GM23338 (cell line): ENCODE results near the gene GUCY1A1. TPM values are rescaled to one million over a fixed set of nuclear protein-coding genes. Genes with fewer than 3 reads are reported as not detected.
A peak's percentile ranks its signal among the peaks of the same experiment; 100 is the strongest.

Experiments
- ATAC-seq: fragments of 200-7000 bp; cut with Tn5 transposase; 3 replicates; pipeline ENCODE4 v1.9.1; 2020
- DNase-seq: peaks from one replicate; pipeline ENCODE4 v3.0.0-alpha.2; 2015; ENCODE audit warnings: low spot score
- H2AFZ ChIP-seq: fragments of 200-600 bp; sonication (generic); 2 replicates; pipeline ENCODE4 v1.8.0; 2016; ENCODE audit warnings: antibody characterized with exemption, mild to moderate bottlenecking, moderate library complexity
- H3F3A ChIP-seq: fragments of 200-600 bp; sonication (generic); replicated peaks from 2 replicates; pipeline ENCODE4 v1.8.0; 2017; ENCODE audit warnings: antibody characterized with exemption, mixed run types, low read depth
- H3K27ac ChIP-seq: fragments of 200-600 bp; sonication (generic); 2 replicates; pipeline ENCODE4 v1.6.1; 2016; ENCODE audit warnings: low read depth
- H3K27me3 ChIP-seq: fragments of 200-600 bp; sonication (generic); 2 replicates; pipeline ENCODE4 v1.8.0; 2016; ENCODE audit warnings: mild to moderate bottlenecking, mixed run types, moderate library complexity; ENCODE audit not compliant: insufficient read depth
- H3K36me3 ChIP-seq: fragments of 200-600 bp; sonication (generic); 2 replicates; pipeline ENCODE4 v1.8.0; 2016; ENCODE audit warnings: mild to moderate bottlenecking; ENCODE audit not compliant: insufficient read depth
- H3K4me1 ChIP-seq: fragments of 200-600 bp; sonication (generic); 2 replicates; pipeline ENCODE4 v1.8.0; 2016; ENCODE audit warnings: mild to moderate bottlenecking, moderate library complexity; ENCODE audit not compliant: insufficient read depth
- H3K4me2 ChIP-seq: fragments of 200-600 bp; sonication (generic); 2 replicates; pipeline ENCODE4 v1.7.1; 2017; ENCODE audit warnings: mixed run types
- H3K4me3 ChIP-seq: fragments of 200-600 bp; sonication (generic); 2 replicates; pipeline ENCODE4 v1.6.1; 2016; ENCODE audit warnings: mixed run types
- H3K79me2 ChIP-seq: fragments of 200-600 bp; sonication (generic); replicated peaks from 2 replicates; pipeline ENCODE4 v1.8.0; 2017; ENCODE audit warnings: mild to moderate bottlenecking; ENCODE audit not compliant: insufficient read depth
- H3K9me2 ChIP-seq: fragments of 200-600 bp; sonication (generic); 2 replicates; pipeline ENCODE4 v1.8.0; 2017; ENCODE audit not compliant: insufficient read depth
- H4K20me1 ChIP-seq: fragments of 200-600 bp; sonication (generic); replicated peaks from 2 replicates; pipeline ENCODE4 v1.8.0; 2017; ENCODE audit warnings: mild to moderate bottlenecking; ENCODE audit not compliant: insufficient read depth
- H3K27ac Mint-ChIP-seq: 2 replicates; pipeline ENCODE4 v1.8.0; 2020; ENCODE audit warnings: inconsistent platforms, mild to moderate bottlenecking, moderate library complexity, mixed read lengths
- H3K27me3 Mint-ChIP-seq: 3 replicates; pipeline ENCODE4 v1.8.0; 2022; ENCODE audit warnings: low read depth, mild to moderate bottlenecking, moderate library complexity, mixed read lengths, inconsistent platforms; ENCODE audit not compliant: insufficient read depth, poor library complexity
- H3K36me3 Mint-ChIP-seq: 3 replicates; pipeline ENCODE4 v1.8.0; 2021; ENCODE audit warnings: low read depth, mild to moderate bottlenecking, inconsistent platforms, moderate library complexity, mixed read lengths
- H3K4me1 Mint-ChIP-seq: 3 replicates; pipeline ENCODE4 v1.8.0; 2020; ENCODE audit warnings: mild to moderate bottlenecking, inconsistent platforms, mixed read lengths
- H3K4me3 Mint-ChIP-seq: 3 replicates; pipeline ENCODE4 v1.8.0; 2021; ENCODE audit warnings: moderate library complexity, mild to moderate bottlenecking, inconsistent platforms, mixed read lengths
- H3K9me3 Mint-ChIP-seq: 3 replicates; pipeline ENCODE4 v1.8.0; 2020; ENCODE audit warnings: moderate library complexity, mild to moderate bottlenecking, inconsistent platforms, mixed read lengths
- CREB1 ChIP-seq: fragments of 250-450 bp; sonication (Bioruptor Pico); IDR thresholded peaks from 2 replicates; pipeline ENCODE4 v1.5.0; 2020; ENCODE audit warnings: low read depth, mild to moderate bottlenecking, moderate library complexity
- ZNF114 ChIP-seq: fragments of 250-450 bp; sonication (Bioruptor Pico); IDR thresholded peaks from 2 replicates; pipeline ENCODE4 v1.5.0; 2020; ENCODE audit warnings: mild to moderate bottlenecking, moderate library complexity
- ZNF462 ChIP-seq: fragments of 250-450 bp; sonication (Bioruptor Pico); IDR thresholded peaks from 2 replicates; pipeline ENCODE4 v1.5.0; 2020; ENCODE audit warnings: mild to moderate bottlenecking, moderate library complexity
- polyA plus RNA-seq: library from polyadenylated mRNA; unstranded; fragments of >200 nt; fragmentation: Nextera tagmentation; extraction: Ambion mirVana; gene quantifications from 2 replicates; pipeline ENCODE4 v1.2.1, GENCODE V29; 2016
- total RNA-seq: library from RNA; depleted of rRNA; stranded (reverse); fragments of >200 nt; shearing (Covaris generic); gene quantifications from 2 replicates; pipeline ENCODE4 v1.2.3, GENCODE V29; 2014
- TF ChIP-seq, protein P1 (sequence below), 2 experiments: fragments of 200-600 bp in 1 of 2; sonication (generic) in 1 of 2; conservative IDR thresholded peaks; 2 replicates each; pipeline versions ENCODE4 v1.5.1 to v1.6.1; 2016 to 2017; ENCODE audit warnings: antibody characterized with exemption in 2 of 2, low read depth in 2 of 2, mild to moderate bottlenecking in 2 of 2, moderate library complexity in 1 of 2

Gene GUCY1A1
- total and polyA plus RNA-seq, 2 experiments from 2014 or later = not detected

GRCh38 chr4:155759372-155760252 is 93.0 kb downstream of the GUCY1A1 start:
- ATAC-seq (peak; percentile 61), DNase-seq (peak; percentile 58)
- peaks cover 9% of the 10 kb centered on the region for H3K4me1 Mint-ChIP-seq
- H3K36me3 Mint-ChIP-seq = no peaks in the 10 kb centered on the region
- H2AFZ ChIP-seq = peak overlapping the region; percentile 92
- TF ChIP-seq ZNF114 (CRISPR knock-in tag) = no peak
- no peak for TF ChIP-seq CREB1 (CRISPR knock-in tag)
- TF ChIP-seq, protein P1, sequence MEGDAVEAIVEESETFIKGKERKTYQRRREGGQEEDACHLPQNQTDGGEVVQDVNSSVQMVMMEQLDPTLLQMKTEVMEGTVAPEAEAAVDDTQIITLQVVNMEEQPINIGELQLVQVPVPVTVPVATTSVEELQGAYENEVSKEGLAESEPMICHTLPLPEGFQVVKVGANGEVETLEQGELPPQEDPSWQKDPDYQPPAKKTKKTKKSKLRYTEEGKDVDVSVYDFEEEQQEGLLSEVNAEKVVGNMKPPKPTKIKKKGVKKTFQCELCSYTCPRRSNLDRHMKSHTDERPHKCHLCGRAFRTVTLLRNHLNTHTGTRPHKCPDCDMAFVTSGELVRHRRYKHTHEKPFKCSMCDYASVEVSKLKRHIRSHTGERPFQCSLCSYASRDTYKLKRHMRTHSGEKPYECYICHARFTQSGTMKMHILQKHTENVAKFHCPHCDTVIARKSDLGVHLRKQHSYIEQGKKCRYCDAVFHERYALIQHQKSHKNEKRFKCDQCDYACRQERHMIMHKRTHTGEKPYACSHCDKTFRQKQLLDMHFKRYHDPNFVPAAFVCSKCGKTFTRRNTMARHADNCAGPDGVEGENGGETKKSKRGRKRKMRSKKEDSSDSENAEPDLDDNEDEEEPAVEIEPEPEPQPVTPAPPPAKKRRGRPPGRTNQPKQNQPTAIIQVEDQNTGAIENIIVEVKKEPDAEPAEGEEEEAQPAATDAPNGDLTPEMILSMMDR (conservative IDR thresholded peaks at IDR 0.05; ENCODE audit: low read depth in 2 of 2) = 0 out of 4 replicates have a peak, but pooled peaks of 1 of the 2 experiments have one; percentile 6
- TF ChIP-seq ZNF462 (CRISPR knock-in tag) = no peak
- H3K36me3 ChIP-seq = no peaks in the 10 kb centered on the region
- H3K4me2 ChIP-seq = peak overlapping the region; percentile 85
- H3K9me3 Mint-ChIP-seq = no peaks in the 10 kb centered on the region; the same call in 1 of the 3 replicates
- H3F3A ChIP-seq = no peaks in the 10 kb centered on the region
- peak overlapping the region; percentile 65 for H3K4me3 ChIP-seq
- no peak overlapping the region for H3K27ac Mint-ChIP-seq
- H3K27me3 Mint-ChIP-seq = peaks cover 10% of the 10 kb centered on the region
- no peaks in the 10 kb centered on the region for H3K79me2 ChIP-seq
- peaks cover 31% of the 10 kb centered on the region for H3K27me3 ChIP-seq
- 0 out of 2 replicates have a peak, but pooled peaks cover 4% of the 10 kb centered on the region for H3K4me1 ChIP-seq
- H4K20me1 ChIP-seq = no peaks in the 10 kb centered on the region
- H3K9me2 ChIP-seq = no peaks in the 10 kb centered on the region; the same call in 1 of the 2 replicates
- H3K4me3 Mint-ChIP-seq = peak overlapping the region; percentile 72
- no peak overlapping the region for H3K27ac ChIP-seq
